HG03354 (cell line): ENCODE results near the gene RASSF8.
A peak's percentile ranks its signal among the peaks of the same experiment; 100 is the strongest.
"Not testable (repeated sequence)": the region's sequence is repeated elsewhere in the genome, so short reads cannot be mapped to it uniquely, and the experiment has no call there.

Experiments
- ATAC-seq: cut with Tn5 transposase; IDR thresholded peaks from one replicate; pipeline ENCODE4 v1.9.1; 2021; ENCODE audit warnings: mild to moderate bottlenecking; ENCODE audit not compliant: unreplicated experiment, poor library complexity, severe bottlenecking

RASSF8 gene

GRCh38 chr12:26044592-26044991, 86.1 kb downstream of the RASSF8 start:
- ATAC-seq: no peak

- peak; percentile 89 for ATAC-seq
These were observed 87.7 kb downstream of the RASSF8 start for GRCh38 chr12:26046203-26046602.

- no peak for ATAC-seq
These were observed 88.4 kb downstream of the RASSF8 start for GRCh38 chr12:26046906-26047305.

GRCh38 chr12:26047401-26048226, 89.1 kb downstream of the RASSF8 start:
- no peak for ATAC-seq

- ATAC-seq: no peak
These were observed 94.2 kb downstream of the RASSF8 start for GRCh38 chr12:26052652-26053051.

- ATAC-seq: no peak
These were observed 95.9 kb downstream of the RASSF8 start for GRCh38 chr12:26054383-26054782.

GRCh38 chr12:26055087-26055486, 96.6 kb downstream of the RASSF8 start:
- no peak for ATAC-seq

GRCh38 chr12:26056335-26056734, 97.9 kb downstream of the RASSF8 start:
- no peak for ATAC-seq

- ATAC-seq: not testable (repeated sequence)
These were observed 98.8 kb downstream of the RASSF8 start for GRCh38 chr12:26057271-26057670.

GRCh38 chr12:26058308-26058707, 99.8 kb downstream of the RASSF8 start:
- no peak for ATAC-seq

- ATAC-seq: no peak
These were observed 100.3 kb downstream of the RASSF8 start for GRCh38 chr12:26058818-26059217.

- ATAC-seq: no peak
These were observed 103.5 kb downstream of the RASSF8 start for GRCh38 chr12:26062006-26062405.

GRCh38 chr12:26062566-26062965, 104.1 kb downstream of the RASSF8 start:
- no peak for ATAC-seq

GRCh38 chr12:26065451-26065850, 107.0 kb downstream of the RASSF8 start:
- ATAC-seq: no peak

- no peak for ATAC-seq
These were observed 110.0 kb downstream of the RASSF8 start for GRCh38 chr12:26068503-26068902.

- ATAC-seq: no peak
These were observed 111.3 kb downstream of the RASSF8 start for GRCh38 chr12:26069796-26070195.

GRCh38 chr12:26077915-26078702, 119.6 kb downstream of the RASSF8 start:
- ATAC-seq: no peak

- ATAC-seq: no peak
These were observed 122.4 kb downstream of the RASSF8 start for GRCh38 chr12:26080911-26081310.

GRCh38 chr12:26086936-26087335, 128.5 kb downstream of the RASSF8 start:
- ATAC-seq: no peak

GRCh38 chr12:26088998-26089397, 130.5 kb downstream of the RASSF8 start:
- peak; percentile 98 for ATAC-seq
